SK-N-MC (cell line): ENCODE data around the gene PDCD1LG2.
"Not testable (repeated sequence)": the region's sequence is repeated elsewhere in the genome, so short reads cannot be mapped to it uniquely, and the experiment has no call there.

ENCODE experiments used
- DNase-seq: peaks from one replicate; pipeline ENCODE4 v3.0.0-alpha.2; 2011; ENCODE audit warnings: low read depth, low spot score
- H3K27ac ChIP-seq: fragments of 200-600 bp; sonication (generic); 2 replicates; pipeline ENCODE4 v1.5.1; 2016; ENCODE audit warnings: mixed run types
- H3K36me3 ChIP-seq: fragments of 200-600 bp; sonication (generic); 2 replicates; pipeline ENCODE4 v1.6.1; 2017; ENCODE audit warnings: antibody characterized with exemption, low read length, mixed read lengths; ENCODE audit not compliant: insufficient read depth
- H3K4me3 ChIP-seq: fragments of 200-600 bp; sonication (generic); 2 replicates; pipeline ENCODE4 v1.5.1; 2016
- H3K9ac ChIP-seq: fragments of 200-600 bp; sonication (generic); 2 replicates; pipeline ENCODE4 v1.8.0; 2017; ENCODE audit warnings: mixed run types, mixed read lengths; ENCODE audit not compliant: insufficient read length
- H3K9me3 ChIP-seq: fragments of 200-600 bp; sonication (generic); 2 replicates; pipeline ENCODE4 v1.6.1; 2017; ENCODE audit warnings: low read depth, mild to moderate bottlenecking, antibody characterized with exemption, low read length, moderate library complexity, mixed read lengths
- EZH2 ChIP-seq: fragments of 200-600 bp; sonication (generic); IDR thresholded peaks from one replicate; pipeline ENCODE4 v1.6.1; 2017; ENCODE audit warnings: antibody characterized with exemption
- FOXP2 ChIP-seq: optimal IDR thresholded peaks from 2 replicates; pipeline ENCODE3; 2011; ENCODE audit warnings: mild to moderate bottlenecking, moderate library complexity; ENCODE audit not compliant: insufficient read depth; ENCODE audit errors: extremely low read length, control extremely low read depth
- POLR2AphosphoS5 ChIP-seq: IDR thresholded peaks from 2 replicates; pipeline ENCODE4 v1.6.1; 2012; ENCODE audit warnings: mild to moderate bottlenecking, low read depth, low read length, borderline replicate concordance

The PDCD1LG2 gene

GRCh38 chr9:5488221-5489008, 21.9 kb upstream of the PDCD1LG2 start:
- no peaks in the 10 kb centered on the region for H3K9me3 ChIP-seq
- no peak overlapping the region for H3K9ac ChIP-seq
- no peak for DNase-seq
- H3K36me3 ChIP-seq: no peaks in the 10 kb centered on the region
- H3K4me3 ChIP-seq: no peak overlapping the region
- no peak overlapping the region for H3K27ac ChIP-seq
- TF ChIP-seq FOXP2 (no peak), EZH2 (no peak), POLR2AphosphoS5 (no peak)

GRCh38 chr9:5489630-5490490, 20.5 kb upstream of the PDCD1LG2 start:
- no peak for DNase-seq

GRCh38 chr9:5492965-5493678, 17.2 kb upstream of the PDCD1LG2 start:
- Histone ChIP-seq H3K9me3 (no peaks in the 10 kb centered on the region), H3K4me3 (no peak overlapping the region), H3K36me3 (no peaks in the 10 kb centered on the region), H3K9ac (no peak overlapping the region), H3K27ac (no peak overlapping the region)
- no peak for TF ChIP-seq POLR2AphosphoS5
- no peak for TF ChIP-seq EZH2
- TF ChIP-seq FOXP2: no peak
- DNase-seq: no peak

More at GRCh38 chr9:5489630-5490490, 20.5 kb upstream of the PDCD1LG2 start:
- H3K27ac ChIP-seq: no peak overlapping the region
- no peaks in the 10 kb centered on the region for H3K9me3 ChIP-seq
- no peaks in the 10 kb centered on the region for H3K36me3 ChIP-seq
- TF ChIP-seq EZH2: no peak
- TF ChIP-seq POLR2AphosphoS5: no peak
- no peak for TF ChIP-seq FOXP2
- no peak overlapping the region for H3K4me3 ChIP-seq
- no peak overlapping the region for H3K9ac ChIP-seq

- Histone ChIP-seq H3K27ac (no peak overlapping the region), H3K36me3 (no peaks in the 10 kb centered on the region), H3K4me3 (no peak overlapping the region), H3K9me3 (no peaks in the 10 kb centered on the region), H3K9ac (no peak overlapping the region)
- TF ChIP-seq EZH2 (no peak), FOXP2 (no peak), POLR2AphosphoS5 (no peak)
- no peak for DNase-seq
Observed at GRCh38 chr9:5493679-5494511, 16.4 kb upstream of the PDCD1LG2 start.

- not testable (repeated sequence) for H3K9me3 ChIP-seq, DNase-seq, H3K36me3 ChIP-seq, H3K4me3 ChIP-seq, H3K27ac ChIP-seq, H3K9ac ChIP-seq
Observed at GRCh38 chr9:5494765-5495164, 15.6 kb upstream of the PDCD1LG2 start.

GRCh38 chr9:5499157-5499556, 11.2 kb upstream of the PDCD1LG2 start:
- DNase-seq: no peak
- TF ChIP-seq FOXP2: no peak
- no peak for TF ChIP-seq POLR2AphosphoS5
- TF ChIP-seq EZH2: no peak
- Histone ChIP-seq H3K4me3 (no peak overlapping the region), H3K36me3 (no peaks in the 10 kb centered on the region), H3K9me3 (no peaks in the 10 kb centered on the region), H3K9ac (no peak overlapping the region), H3K27ac (no peak overlapping the region)

- no peak for DNase-seq
- TF ChIP-seq POLR2AphosphoS5 (no peak), EZH2 (no peak), FOXP2 (no peak)
- H3K4me3 ChIP-seq: no peak overlapping the region
- no peak overlapping the region; the same call in 1 of the 2 replicates for H3K27ac ChIP-seq
- H3K9me3 ChIP-seq: no peaks in the 10 kb centered on the region
- no peak overlapping the region for H3K9ac ChIP-seq
- H3K36me3 ChIP-seq: no peaks in the 10 kb centered on the region
Observed at GRCh38 chr9:5499889-5500398, 10.4 kb upstream of the PDCD1LG2 start.
